ENCODE results near the gene PSORS1C1.

PSORS1C1 gene

GRCh38 chr6:31125586-31126363, 11.2 kb downstream of the PSORS1C1 start:
- H3K9me3 ChIP-seq (ENCODE audit: control insufficient read depth, low read length): no peaks in the 10 kb centered on the region
- H3K36me3 ChIP-seq (ENCODE audit: control insufficient read depth, insufficient read depth, low read length): no peaks in the 10 kb centered on the region
- peaks cover 11% of the 10 kb centered on the region for H3K4me1 ChIP-seq (ENCODE audit: control insufficient read depth, insufficient read depth, low read length)
- no peak overlapping the region for H3K4me3 ChIP-seq (ENCODE audit: insufficient read depth, low read depth, low read length)
- no peak overlapping the region for H3K27ac ChIP-seq (ENCODE audit: insufficient read depth, low read depth, low read length, poor library complexity, severe bottlenecking)
- 92 to 95% methylated on average over 12 of the region's 12 CpGs for WGBS, 2 experiments
- no peaks in the 10 kb centered on the region for H3K27me3 ChIP-seq (ENCODE audit: control insufficient read depth, insufficient read depth, low read length, poor library complexity, severe bottlenecking)

DNA sequence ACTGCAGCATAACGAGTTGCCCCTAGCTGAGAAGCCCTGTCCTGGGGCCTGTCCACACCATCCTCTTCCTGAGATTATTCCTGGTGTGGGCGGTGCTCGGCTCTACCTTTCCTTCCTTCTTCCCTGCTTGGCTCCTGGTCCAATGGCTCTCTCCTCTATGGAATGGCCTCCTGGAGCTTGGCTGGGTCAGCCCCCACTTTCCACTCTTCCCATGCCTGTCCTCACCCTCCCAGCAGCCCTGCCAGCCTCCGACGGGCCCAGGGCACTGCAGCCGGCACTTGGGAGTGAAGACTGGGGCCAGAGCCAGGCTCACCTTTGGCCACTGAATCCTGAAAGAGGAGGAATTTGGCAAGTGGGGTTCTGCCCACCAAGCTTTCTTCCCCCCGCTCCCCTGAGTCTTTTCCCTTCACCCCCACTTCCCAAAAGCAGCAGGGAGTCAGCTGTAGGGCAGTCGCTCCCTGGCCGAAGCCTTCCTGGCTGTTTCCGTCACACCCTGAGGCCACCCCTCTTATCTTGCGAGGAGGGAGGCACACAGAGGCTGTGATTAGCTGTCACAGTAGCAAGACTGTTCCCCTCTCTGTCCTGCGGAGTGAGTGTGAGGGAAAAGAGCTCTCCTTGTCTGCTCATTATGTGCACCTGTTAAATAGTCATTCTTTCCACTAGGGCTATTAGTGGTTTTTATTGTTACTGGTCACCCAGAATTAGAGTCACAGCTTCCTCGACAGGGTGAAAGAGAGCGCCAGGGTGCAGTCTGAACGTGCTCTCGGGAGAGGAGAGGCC, 12.0 kb downstream of the PSORS1C1 start:
- H3K4me1 ChIP-seq (ENCODE audit: control insufficient read depth, insufficient read depth, low read length): peaks cover 11% of the 10 kb centered on the region
- H3K4me3 ChIP-seq (ENCODE audit: insufficient read depth, low read depth, low read length): no peak overlapping the region
- no peaks in the 10 kb centered on the region for H3K36me3 ChIP-seq (ENCODE audit: control insufficient read depth, insufficient read depth, low read length)
- H3K9me3 ChIP-seq (ENCODE audit: control insufficient read depth, low read length): no peaks in the 10 kb centered on the region
- H3K27ac ChIP-seq (ENCODE audit: insufficient read depth, low read depth, low read length, poor library complexity, severe bottlenecking): no peak overlapping the region
- WGBS, 2 experiments: 74% methylated on average over 16 of the region's 16 CpGs
- H3K27me3 ChIP-seq (ENCODE audit: control insufficient read depth, insufficient read depth, low read length, poor library complexity, severe bottlenecking): no peaks in the 10 kb centered on the region

DNA sequence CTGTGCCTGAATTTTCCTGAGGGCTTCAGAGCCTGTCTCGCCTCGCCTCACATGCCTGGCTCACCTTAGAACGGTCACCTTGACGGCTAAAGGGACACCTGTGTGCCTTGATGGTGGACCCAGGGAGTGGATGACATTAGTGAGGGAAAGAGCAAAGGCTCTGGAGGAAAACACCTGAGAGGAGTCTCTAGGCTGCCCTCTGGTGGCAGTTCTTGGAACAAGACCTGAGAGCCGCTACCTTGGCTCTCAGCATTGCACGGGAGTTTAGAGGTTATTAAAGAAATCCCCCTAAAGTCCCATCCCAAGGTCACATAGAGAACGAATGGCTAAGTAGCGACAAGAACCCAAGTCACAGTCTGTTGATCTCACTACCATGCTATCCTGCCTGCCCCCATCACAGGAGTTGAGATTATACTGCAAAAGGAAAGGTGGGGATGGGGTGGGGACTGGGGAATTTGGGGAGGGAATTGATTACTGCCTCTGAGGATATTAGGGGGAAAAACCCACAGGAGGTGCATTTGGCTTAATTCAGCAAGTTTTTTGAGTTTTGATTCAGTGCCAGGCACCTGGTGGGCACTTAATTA, 13.6 kb downstream of the PSORS1C1 start:
- Histone ChIP-seq H3K27me3 (ENCODE audit: control insufficient read depth, insufficient read depth, low read length, poor library complexity, severe bottlenecking) (no peaks in the 10 kb centered on the region), H3K27ac (ENCODE audit: insufficient read depth, low read depth, low read length, poor library complexity, severe bottlenecking) (no peak overlapping the region), H3K4me1 (ENCODE audit: control insufficient read depth, insufficient read depth, low read length) (peaks cover 11% of the 10 kb centered on the region), H3K36me3 (ENCODE audit: control insufficient read depth, insufficient read depth, low read length) (no peaks in the 10 kb centered on the region), H3K4me3 (ENCODE audit: insufficient read depth, low read depth, low read length) (no peak overlapping the region), H3K9me3 (ENCODE audit: control insufficient read depth, low read length) (no peaks in the 10 kb centered on the region)
- WGBS, 2 experiments: 20 to 23% methylated on average over 8 of the region's 8 CpGs

DNA sequence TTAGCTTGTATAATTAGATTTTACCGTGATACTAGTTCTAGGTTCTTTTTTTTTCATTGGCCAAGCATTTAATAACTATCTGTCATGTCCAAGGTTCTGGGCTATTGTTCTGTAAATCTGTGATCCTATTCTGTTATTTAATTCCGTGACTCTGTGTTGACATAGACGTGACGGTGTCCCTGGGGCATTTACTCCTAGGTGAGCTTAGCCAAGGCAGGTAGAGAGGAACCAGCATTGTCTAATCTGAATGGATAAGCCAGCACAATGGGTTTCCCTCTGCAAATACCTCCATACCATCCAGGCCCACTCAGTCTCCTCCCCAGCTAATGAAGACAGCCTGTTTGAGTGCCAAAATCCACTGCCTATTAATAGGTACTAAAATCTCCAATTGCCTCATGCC, 14.5 kb downstream of the PSORS1C1 start:
- Histone ChIP-seq H3K4me1 (ENCODE audit: control insufficient read depth, insufficient read depth, low read length) (peaks cover 6% of the 10 kb centered on the region), H3K4me3 (ENCODE audit: insufficient read depth, low read depth, low read length) (no peak overlapping the region), H3K36me3 (ENCODE audit: control insufficient read depth, insufficient read depth, low read length) (no peaks in the 10 kb centered on the region), H3K27ac (ENCODE audit: insufficient read depth, low read depth, low read length, poor library complexity, severe bottlenecking) (no peak overlapping the region), H3K9me3 (ENCODE audit: control insufficient read depth, low read length) (no peaks in the 10 kb centered on the region), H3K27me3 (ENCODE audit: control insufficient read depth, insufficient read depth, low read length, poor library complexity, severe bottlenecking) (no peaks in the 10 kb centered on the region)
- WGBS, 2 experiments: 68 to 81% methylated on average over 4 of the region's 4 CpGs

DNA sequence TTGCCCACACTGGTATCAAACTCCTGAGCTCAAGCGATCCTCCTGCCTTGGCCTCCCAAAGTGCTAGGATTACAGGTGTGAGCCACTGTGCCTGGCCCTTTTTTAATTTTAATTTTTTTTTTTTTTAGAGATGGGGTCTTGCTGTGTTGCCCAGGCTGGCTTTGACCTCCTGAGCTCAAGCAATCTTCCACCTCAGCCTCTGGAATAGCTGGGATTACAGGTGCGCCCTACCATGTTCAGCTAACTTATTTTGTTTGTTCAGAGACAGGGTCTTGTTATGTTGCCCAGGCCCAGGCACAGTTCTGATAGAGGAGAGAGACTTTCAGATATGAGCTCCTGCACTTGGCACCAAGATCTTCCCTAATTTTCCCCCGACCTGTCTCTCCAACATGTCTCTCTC, 16.2 kb downstream of the PSORS1C1 start:
- no peak overlapping the region for H3K4me3 ChIP-seq (ENCODE audit: insufficient read depth, low read depth, low read length)
- H3K9me3 ChIP-seq (ENCODE audit: control insufficient read depth, low read length): no peaks in the 10 kb centered on the region
- H3K4me1 ChIP-seq (ENCODE audit: control insufficient read depth, insufficient read depth, low read length): no peaks in the 10 kb centered on the region
- no peaks in the 10 kb centered on the region for H3K27me3 ChIP-seq (ENCODE audit: control insufficient read depth, insufficient read depth, low read length, poor library complexity, severe bottlenecking)
- 90 to 96% methylated on average over 3 of the region's 3 CpGs for WGBS, 2 experiments
- H3K27ac ChIP-seq (ENCODE audit: insufficient read depth, low read depth, low read length, poor library complexity, severe bottlenecking): no peak overlapping the region
- H3K36me3 ChIP-seq (ENCODE audit: control insufficient read depth, insufficient read depth, low read length): no peaks in the 10 kb centered on the region

- Histone ChIP-seq H3K27me3 (ENCODE audit: control insufficient read depth, insufficient read depth, low read length, poor library complexity, severe bottlenecking) (no peaks in the 10 kb centered on the region), H3K36me3 (ENCODE audit: control insufficient read depth, insufficient read depth, low read length) (no peaks in the 10 kb centered on the region), H3K27ac (ENCODE audit: insufficient read depth, low read depth, low read length, poor library complexity, severe bottlenecking) (no peak overlapping the region), H3K4me3 (ENCODE audit: insufficient read depth, low read depth, low read length) (no peak overlapping the region), H3K9me3 (ENCODE audit: control insufficient read depth, low read length) (no peaks in the 10 kb centered on the region), H3K4me1 (ENCODE audit: control insufficient read depth, insufficient read depth, low read length) (no peaks in the 10 kb centered on the region)
- 87 to 88% methylated on average over 3 of the region's 3 CpGs for WGBS, 2 experiments
Measured at GRCh38 chr6:31131595-31131994, 17.0 kb downstream of the PSORS1C1 start.

- Histone ChIP-seq H3K9me3 (ENCODE audit: control insufficient read depth, low read length) (no peaks in the 10 kb centered on the region), H3K4me1 (ENCODE audit: control insufficient read depth, insufficient read depth, low read length) (no peaks in the 10 kb centered on the region), H3K27ac (ENCODE audit: insufficient read depth, low read depth, low read length, poor library complexity, severe bottlenecking) (no peak overlapping the region), H3K36me3 (ENCODE audit: control insufficient read depth, insufficient read depth, low read length) (no peaks in the 10 kb centered on the region), H3K4me3 (ENCODE audit: insufficient read depth, low read depth, low read length) (no peak overlapping the region), H3K27me3 (ENCODE audit: control insufficient read depth, insufficient read depth, low read length, poor library complexity, severe bottlenecking) (no peaks in the 10 kb centered on the region)
- WGBS, 2 experiments: 75 to 77% methylated on average over 6 of the region's 6 CpGs
Measured at GRCh38 chr6:31132806-31133205, 18.2 kb downstream of the PSORS1C1 start.

DNA sequence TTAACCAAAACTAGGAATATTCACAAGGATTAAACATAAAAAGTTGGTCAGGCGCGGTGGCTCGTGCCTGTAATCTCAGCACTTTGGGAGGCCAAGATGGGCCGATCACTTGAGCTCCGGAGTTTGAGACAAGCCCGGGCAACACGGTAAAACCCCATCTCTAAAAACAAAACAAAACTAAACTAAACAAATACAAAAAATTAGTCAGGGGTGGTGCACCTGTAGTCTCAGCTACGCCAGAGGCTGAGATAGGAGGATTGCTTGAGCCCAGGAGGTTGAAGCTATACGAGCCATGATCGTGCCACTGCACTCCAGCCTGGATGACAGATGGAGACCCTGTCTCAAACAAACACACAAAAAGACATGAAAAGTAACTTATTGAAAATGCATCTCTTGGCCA, 21.1 kb downstream of the PSORS1C1 start:
- no peaks in the 10 kb centered on the region for H3K36me3 ChIP-seq (ENCODE audit: control insufficient read depth, insufficient read depth, low read length)
- no peak overlapping the region for H3K27ac ChIP-seq (ENCODE audit: insufficient read depth, low read depth, low read length, poor library complexity, severe bottlenecking)
- no peaks in the 10 kb centered on the region for H3K9me3 ChIP-seq (ENCODE audit: control insufficient read depth, low read length)
- WGBS, 2 experiments: 86 to 89% methylated on average over 10 of the region's 10 CpGs
- H3K27me3 ChIP-seq (ENCODE audit: control insufficient read depth, insufficient read depth, low read length, poor library complexity, severe bottlenecking): no peaks in the 10 kb centered on the region
- H3K4me1 ChIP-seq (ENCODE audit: control insufficient read depth, insufficient read depth, low read length): no peaks in the 10 kb centered on the region
- no peak overlapping the region for H3K4me3 ChIP-seq (ENCODE audit: insufficient read depth, low read depth, low read length)

GRCh38 chr6:31138982-31139381, 24.4 kb downstream of the PSORS1C1 start, which contains the start of gene PSORS1C2:
Gene PSORS1C2 (minus strand): TSS chr6:31139066. CDS start chr6:31139026, 40 bp downstream.
- Histone ChIP-seq H3K4me1 (ENCODE audit: control insufficient read depth, insufficient read depth, low read length) (peaks cover 14% of the 10 kb centered on the region), H3K36me3 (ENCODE audit: control insufficient read depth, insufficient read depth, low read length) (peaks cover 3% of the 10 kb centered on the region), H3K4me3 (ENCODE audit: insufficient read depth, low read depth, low read length) (no peak within 1 kb of the TSS), H3K27me3 (ENCODE audit: control insufficient read depth, insufficient read depth, low read length, poor library complexity, severe bottlenecking) (no peaks in the 10 kb centered on the region), H3K27ac (ENCODE audit: insufficient read depth, low read depth, low read length, poor library complexity, severe bottlenecking) (no peak within 1 kb of the TSS), H3K9me3 (ENCODE audit: control insufficient read depth, low read length) (no peaks in the 10 kb centered on the region)
- 91 to 93% methylated on average over 4 of the region's 4 CpGs for WGBS, 2 experiments

DNA sequence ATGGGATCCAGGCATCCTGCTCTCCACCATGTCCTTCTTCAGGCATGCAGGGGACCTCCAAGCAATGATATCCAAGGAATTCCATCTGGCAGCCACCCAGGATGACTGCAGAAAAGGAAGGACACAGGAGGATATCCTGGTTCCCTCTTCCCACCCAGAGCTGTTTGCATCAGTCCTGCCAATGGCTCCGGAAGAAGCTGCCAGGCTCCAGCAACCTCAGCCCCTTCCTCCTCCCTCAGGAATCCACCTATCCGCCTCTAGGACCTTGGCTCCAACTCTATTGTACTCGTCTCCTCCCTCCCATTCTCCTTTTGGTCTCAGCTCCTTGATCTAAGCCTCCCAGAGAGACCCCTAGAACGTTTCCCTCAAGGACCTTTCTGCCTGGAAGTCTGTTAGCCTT, 25.0 kb downstream of the PSORS1C1 start:
- Histone ChIP-seq H3K36me3 (ENCODE audit: control insufficient read depth, insufficient read depth, low read length) (peaks cover 3% of the 10 kb centered on the region), H3K9me3 (ENCODE audit: control insufficient read depth, low read length) (no peaks in the 10 kb centered on the region), H3K27ac (ENCODE audit: insufficient read depth, low read depth, low read length, poor library complexity, severe bottlenecking) (no peak overlapping the region), H3K27me3 (ENCODE audit: control insufficient read depth, insufficient read depth, low read length, poor library complexity, severe bottlenecking) (no peaks in the 10 kb centered on the region), H3K4me1 (ENCODE audit: control insufficient read depth, insufficient read depth, low read length) (peaks cover 14% of the 10 kb centered on the region), H3K4me3 (ENCODE audit: insufficient read depth, low read depth, low read length) (no peak overlapping the region)
- WGBS, 2 experiments: 20 to 22% methylated on average over 4 of the region's 4 CpGs

Measured in ectodermal cell (in vitro differentiated cells).